AG04450 (cell line): ENCODE data around the gene ARHGEF3. TPM values are rescaled to one million over a fixed set of nuclear protein-coding genes. Genes with fewer than 3 reads are reported as not detected.

Experiments
- CTCF ChIA-PET: fragments of 300-600, 350-600 bp; formaldehyde crosslinking; extraction: SDS; loops from one replicate; lab custom pipeline; 2022; ENCODE audit warnings: antibody characterized with exemption, inconsistent platforms; lab: Charles Lee
- POLR2A ChIA-PET: fragments of 350-600 bp; formaldehyde crosslinking; extraction: SDS; loops from one replicate; lab custom pipeline; 2021; ENCODE audit warnings: antibody characterized with exemption, inconsistent platforms; lab: Yijun Ruan, JAX
- DNase-seq: peaks from one replicate; pipeline ENCODE4 v3.0.0-alpha.2; 2011; ENCODE audit warnings: low read depth, low spot score
- H3K27ac ChIP-seq: one replicate; pipeline ENCODE4 v1.5.1; 2012; ENCODE audit warnings: low read depth, low read length, control low read depth
- H3K27me3 ChIP-seq: one replicate; pipeline ENCODE4 v1.6.0; 2012; ENCODE audit warnings: low read length; ENCODE audit not compliant: control insufficient read depth, insufficient read depth
- H3K4me3 ChIP-seq: 2 replicates; pipeline ENCODE4 v1.5.1; 2011; ENCODE audit warnings: mild to moderate bottlenecking, low read depth, low read length, control low read depth
- H3K9me3 ChIP-seq: 2 replicates; pipeline ENCODE4 v1.5.1; 2012; ENCODE audit warnings: low read length; ENCODE audit not compliant: control insufficient read depth, insufficient read depth
- CTCF ChIP-seq: IDR thresholded peaks from 2 replicates; pipeline ENCODE4 v1.5.1; 2011; ENCODE audit warnings: low read depth, low read length, control low read depth, inconsistent platforms
- polyA plus RNA-seq: library from polyadenylated mRNA; depleted of rRNA; stranded (reverse); fragments of >200 nt; gene quantifications from 2 replicates; pipeline ENCODE4 v1.2.3, GENCODE V29; 2011

Gene ARHGEF3
- polyA plus RNA-seq, 1 experiment: 5.6 TPM

- Histone ChIP-seq H3K9me3 (no peaks in the 10 kb centered on the region), H3K4me3 (no peak overlapping the region), H3K27ac (no peak overlapping the region), H3K27me3 (no peaks in the 10 kb centered on the region)
- CTCF ChIA-PET: interaction anchor here (1.1 to 1.5 kb wide), 2 partner anchors 11 to 28 kb away, joined by 5 to 7 read pairs; no protein-coding TSS in a partner anchor
- DNase-seq: no peak
- POLR2A ChIA-PET: no interaction called here
- TF ChIP-seq CTCF: no peak
Measured at GRCh38 chr3:56771376-56771775, 30.4 kb downstream of the ARHGEF3 start.

- H3K27ac ChIP-seq: no peak overlapping the region
- ChIA-PET POLR2A (no interaction called here), CTCF (interaction anchor here (0.8 kb wide), 1 partner anchor 31 kb away, joined by 3 read pairs; no protein-coding TSS in a partner anchor)
- no peak overlapping the region for H3K4me3 ChIP-seq
- no peak for TF ChIP-seq CTCF
- no peak for DNase-seq
- H3K27me3 ChIP-seq: no peaks in the 10 kb centered on the region
- no peaks in the 10 kb centered on the region for H3K9me3 ChIP-seq
Measured at GRCh38 chr3:56769116-56769707, 32.5 kb downstream of the ARHGEF3 start.

- Histone ChIP-seq H3K27ac (no peak overlapping the region), H3K9me3 (no peaks in the 10 kb centered on the region), H3K4me3 (no peak overlapping the region), H3K27me3 (no peaks in the 10 kb centered on the region)
- POLR2A ChIA-PET: no interaction called here
- TF ChIP-seq CTCF: no peak
- DNase-seq: no peak
- CTCF ChIA-PET: interaction anchor here (1.3 kb wide), 1 partner anchor 34 kb away, joined by 3 read pairs; no protein-coding TSS in a partner anchor
Measured at GRCh38 chr3:56764904-56765547, 36.7 kb downstream of the ARHGEF3 start.

GRCh38 chr3:56764184-56764583, 37.6 kb downstream of the ARHGEF3 start:
- ChIA-PET POLR2A (no interaction called here), CTCF (no interaction called here)
- Histone ChIP-seq H3K9me3 (no peaks in the 10 kb centered on the region), H3K27ac (no peak overlapping the region), H3K4me3 (no peak overlapping the region), H3K27me3 (no peaks in the 10 kb centered on the region)
- TF ChIP-seq CTCF: no peak
- DNase-seq: no peak

GRCh38 chr3:56763233-56763632, 38.5 kb downstream of the ARHGEF3 start:
- no peak for DNase-seq
- H3K9me3 ChIP-seq: no peaks in the 10 kb centered on the region
- POLR2A ChIA-PET: no interaction called here
- H3K4me3 ChIP-seq: no peak overlapping the region
- H3K27ac ChIP-seq: no peak overlapping the region
- CTCF ChIA-PET: no interaction called here
- no peak for TF ChIP-seq CTCF
- H3K27me3 ChIP-seq: no peaks in the 10 kb centered on the region
